Measurements from ENCODE around the gene KRTAP4-11. TPM values are rescaled to one million over a fixed set of nuclear protein-coding genes. Genes with fewer than 3 reads are reported as not detected.

KRTAP4-11 gene
- total RNA-seq, 1 donor from 2014 or later = not detected

DNA sequence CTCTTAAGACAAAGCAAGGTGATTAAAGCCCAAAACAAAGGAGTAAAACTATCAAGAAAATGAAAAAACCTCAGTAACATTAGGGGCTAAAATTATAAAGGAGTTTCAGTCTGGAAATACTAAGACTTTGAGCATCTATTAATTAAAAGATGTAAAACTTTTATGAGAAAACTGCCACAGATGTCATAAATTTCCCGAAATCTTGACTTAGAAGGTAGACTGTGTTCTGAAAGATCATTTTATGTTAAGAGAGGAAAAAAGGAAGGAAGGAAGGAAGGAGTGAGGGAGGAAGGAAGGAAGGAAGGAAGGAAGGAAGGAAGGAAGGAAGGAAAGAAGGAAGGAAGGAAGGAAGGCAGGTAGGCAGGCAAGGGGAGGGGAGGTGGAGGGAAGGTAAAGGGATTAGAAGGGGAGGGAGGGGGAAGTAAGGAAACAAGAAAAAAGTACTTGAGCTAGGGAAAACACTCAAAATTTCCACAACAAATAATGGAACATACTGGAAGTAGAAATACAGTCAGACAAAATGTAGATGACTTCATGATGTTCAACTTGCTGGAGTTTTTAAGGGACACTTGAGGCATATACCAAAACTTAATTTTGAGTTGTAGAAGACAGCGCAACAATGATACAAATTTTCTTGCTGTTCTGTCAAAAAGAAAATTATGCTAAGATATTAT is 29.5 kb upstream of the KRTAP4-11 start:
- H3K27me3 ChIP-seq = no peaks in the 10 kb centered on the region
- no peak overlapping the region for H3K4me2 ChIP-seq
- Mint-ChIP-seq H3K27ac (no peak overlapping the region), H3K4me1 (no peaks in the 10 kb centered on the region), H3K36me3 (no peaks in the 10 kb centered on the region), H3K4me3 (no peak overlapping the region), H3K9me3 (peaks cover 9% of the 10 kb centered on the region), H3K27me3 (ENCODE audit: insufficient read depth, low read depth) (peaks cover 2% of the 10 kb centered on the region)
- H4K20me1 ChIP-seq (ENCODE audit: low read depth) = no peaks in the 10 kb centered on the region
- no peak for DNase-seq (ENCODE audit: low spot score)
- no peak overlapping the region for H3K9ac ChIP-seq
- no peaks in the 10 kb centered on the region for H3K79me2 ChIP-seq (ENCODE audit: low read depth)
- no peaks in the 10 kb centered on the region for H3K4me1 ChIP-seq
- H3K36me3 ChIP-seq = no peaks in the 10 kb centered on the region
- H3K27ac ChIP-seq = no peak overlapping the region
- no peak overlapping the region for H2AFZ ChIP-seq (replicated peaks)
- peaks cover 6% of the 10 kb centered on the region for H3K9me3 ChIP-seq (ENCODE audit: low read depth)
- no peak for TF ChIP-seq EZH2 (IDR thresholded peaks at IDR 0.05)
- H3K4me3 ChIP-seq = no peak overlapping the region
- H3F3A ChIP-seq (ENCODE audit: low read depth) = no peaks in the 10 kb centered on the region

DNA sequence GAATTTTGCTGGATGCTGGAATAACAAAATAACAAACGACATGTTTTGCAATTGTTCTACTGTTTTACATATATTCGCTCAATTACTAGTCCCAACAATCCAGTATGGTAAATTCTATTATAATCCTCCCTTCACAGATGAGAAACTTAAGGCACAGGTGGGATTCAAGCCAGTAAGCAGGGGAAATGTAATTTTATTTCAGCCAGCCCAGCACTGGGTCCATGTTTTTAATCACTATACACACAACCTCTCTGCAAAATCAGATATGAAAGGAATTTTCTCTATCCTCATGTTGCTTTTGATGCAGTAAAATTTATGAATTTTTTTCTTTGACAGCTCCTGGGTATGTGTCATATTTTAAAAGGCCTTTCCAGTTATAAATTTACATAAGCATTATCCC is 27.1 kb upstream of the KRTAP4-11 start:
- H3K79me2 ChIP-seq (ENCODE audit: low read depth) = no peaks in the 10 kb centered on the region
- no peak overlapping the region for H3K9ac ChIP-seq
- H3K4me1 Mint-ChIP-seq = no peaks in the 10 kb centered on the region
- peaks cover 2% of the 10 kb centered on the region for H3K27me3 Mint-ChIP-seq (ENCODE audit: insufficient read depth, low read depth)
- TF ChIP-seq EZH2 (IDR thresholded peaks at IDR 0.05) (no peak), EZH2phosphoT487 (IDR thresholded peaks at IDR 0.05) (no peak), CTCF (IDR thresholded peaks at IDR 0.05) (no peak)
- H3K36me3 ChIP-seq = no peaks in the 10 kb centered on the region
- no peak overlapping the region for H2AFZ ChIP-seq (replicated peaks)
- no peak overlapping the region for H3K4me3 ChIP-seq
- no peak overlapping the region for H3K4me2 ChIP-seq
- no peak overlapping the region for H3K4me3 Mint-ChIP-seq
- H3F3A ChIP-seq (ENCODE audit: low read depth) = no peaks in the 10 kb centered on the region
- no peak overlapping the region for H3K27ac ChIP-seq
- peaks cover 6% of the 10 kb centered on the region for H3K9me3 ChIP-seq (ENCODE audit: low read depth)
- H3K4me1 ChIP-seq = no peaks in the 10 kb centered on the region
- DNase-seq (ENCODE audit: low spot score) = no peak
- no peaks in the 10 kb centered on the region for H4K20me1 ChIP-seq (ENCODE audit: low read depth)
- H3K36me3 Mint-ChIP-seq = no peaks in the 10 kb centered on the region
- H3K27ac Mint-ChIP-seq = no peak overlapping the region
- H3K27me3 ChIP-seq = no peaks in the 10 kb centered on the region
- H3K9me3 Mint-ChIP-seq = peaks cover 16% of the 10 kb centered on the region

DNA sequence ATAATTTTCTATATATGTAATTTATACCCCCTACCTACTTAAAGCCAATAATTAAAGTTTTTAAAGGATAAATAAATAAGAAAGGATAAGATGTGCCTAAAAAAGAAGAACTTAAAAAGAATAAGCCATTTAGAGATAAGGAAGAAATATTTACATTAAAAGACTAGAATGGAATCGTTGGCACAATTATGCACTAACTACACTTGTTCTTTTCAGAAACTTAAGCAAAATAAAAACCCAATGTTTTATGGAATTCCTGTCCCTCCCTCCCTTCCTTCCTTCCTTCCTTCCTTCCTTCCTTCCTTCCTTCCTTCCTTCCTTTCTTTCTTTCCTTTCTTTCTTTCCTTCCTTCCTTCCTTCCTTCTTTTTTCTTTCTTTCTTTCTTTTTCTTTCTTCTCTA is 26.7 kb upstream of the KRTAP4-11 start:
- no peak for DNase-seq (ENCODE audit: low spot score)
- H3K4me1 ChIP-seq = no peaks in the 10 kb centered on the region
- no peak overlapping the region for H3K9ac ChIP-seq
- H2AFZ ChIP-seq (replicated peaks) = no peak overlapping the region
- no peaks in the 10 kb centered on the region for H3K79me2 ChIP-seq (ENCODE audit: low read depth)
- H3K4me3 ChIP-seq = no peak overlapping the region
- H3F3A ChIP-seq (ENCODE audit: low read depth) = no peaks in the 10 kb centered on the region
- no peak overlapping the region for H3K4me2 ChIP-seq
- no peaks in the 10 kb centered on the region for H4K20me1 ChIP-seq (ENCODE audit: low read depth)
- no peaks in the 10 kb centered on the region for H3K36me3 ChIP-seq
- peaks cover 2% of the 10 kb centered on the region for H3K27me3 Mint-ChIP-seq (ENCODE audit: insufficient read depth, low read depth)
- no peaks in the 10 kb centered on the region for H3K27me3 ChIP-seq
- TF ChIP-seq CTCF (IDR thresholded peaks at IDR 0.05) (no peak), EZH2 (IDR thresholded peaks at IDR 0.05) (no peak), EZH2phosphoT487 (IDR thresholded peaks at IDR 0.05) (no peak)
- H3K4me3 Mint-ChIP-seq = no peak overlapping the region
- H3K4me1 Mint-ChIP-seq = no peaks in the 10 kb centered on the region
- H3K27ac ChIP-seq = no peak overlapping the region
- no peaks in the 10 kb centered on the region for H3K36me3 Mint-ChIP-seq
- H3K27ac Mint-ChIP-seq = no peak overlapping the region
- peaks cover 6% of the 10 kb centered on the region for H3K9me3 ChIP-seq (ENCODE audit: low read depth)
- H3K9me3 Mint-ChIP-seq = peaks cover 16% of the 10 kb centered on the region

DNA sequence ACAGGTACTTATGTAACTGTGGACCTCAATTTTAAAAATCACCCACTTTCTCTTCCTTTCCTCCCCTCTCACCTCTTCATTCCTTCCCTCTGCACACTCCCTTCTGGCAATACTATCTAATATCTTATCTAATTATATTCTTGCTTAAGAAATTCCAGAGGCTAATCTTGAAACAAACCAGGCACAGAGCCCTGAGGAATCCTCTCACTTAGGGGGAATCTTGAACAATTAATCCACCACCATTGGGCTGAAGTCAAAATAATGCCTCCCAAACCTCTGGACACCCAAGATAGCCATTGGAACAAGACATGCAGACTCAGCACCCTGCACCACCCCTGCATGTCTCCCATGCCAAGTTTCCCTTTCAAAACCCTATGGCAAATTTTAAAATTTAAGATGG is 23.2 kb upstream of the KRTAP4-11 start:
- Mint-ChIP-seq H3K27ac (no peak overlapping the region), H3K36me3 (no peaks in the 10 kb centered on the region), H3K9me3 (peaks cover 22% of the 10 kb centered on the region), H3K27me3 (ENCODE audit: insufficient read depth, low read depth) (peaks cover 2% of the 10 kb centered on the region), H3K4me3 (no peak overlapping the region), H3K4me1 (no peaks in the 10 kb centered on the region)
- DNase-seq (ENCODE audit: low spot score) = no peak
- H3K27ac ChIP-seq = no peak overlapping the region
- H3K79me2 ChIP-seq (ENCODE audit: low read depth) = no peaks in the 10 kb centered on the region
- no peaks in the 10 kb centered on the region for H3K36me3 ChIP-seq
- H2AFZ ChIP-seq (replicated peaks) = no peak overlapping the region
- TF ChIP-seq CTCF (IDR thresholded peaks at IDR 0.05) = no peak
- no peak for TF ChIP-seq EZH2 (IDR thresholded peaks at IDR 0.05)
- no peak for TF ChIP-seq EZH2phosphoT487 (IDR thresholded peaks at IDR 0.05)
- no peaks in the 10 kb centered on the region for H3K4me1 ChIP-seq
- peaks cover 10% of the 10 kb centered on the region for H3K9me3 ChIP-seq (ENCODE audit: low read depth)
- no peaks in the 10 kb centered on the region for H3F3A ChIP-seq (ENCODE audit: low read depth)
- H3K27me3 ChIP-seq = no peaks in the 10 kb centered on the region
- H3K9ac ChIP-seq = no peak overlapping the region
- H4K20me1 ChIP-seq (ENCODE audit: low read depth) = no peaks in the 10 kb centered on the region
- H3K4me3 ChIP-seq = no peak overlapping the region
- H3K4me2 ChIP-seq = no peak overlapping the region
